Activated naive CD4-positive, alpha-beta T cell treated with anti-CD3 and anti-CD28 coated beads, Interleukin-2, amount 50 U/mL, for 24 hours (primary cell): ENCODE data around the gene MAPK4.

Source experiments
- H3K27ac Mint-ChIP-seq: one replicate; pipeline ENCODE4 v1.8.0; 2021; ENCODE audit warnings: mild to moderate bottlenecking, mixed read lengths
- H3K27me3 Mint-ChIP-seq: one replicate; pipeline ENCODE4 v1.8.0; 2021; ENCODE audit warnings: mixed read lengths
- H3K36me3 Mint-ChIP-seq: one replicate; pipeline ENCODE4 v1.8.0; 2021; ENCODE audit warnings: mixed read lengths
- H3K4me1 Mint-ChIP-seq: one replicate; pipeline ENCODE4 v1.8.0; 2021; ENCODE audit warnings: mixed read lengths
- H3K4me3 Mint-ChIP-seq: one replicate; pipeline ENCODE4 v1.8.0; 2021; ENCODE audit warnings: mild to moderate bottlenecking, mixed read lengths
- H3K9me3 Mint-ChIP-seq: one replicate; pipeline ENCODE4 v1.8.0; 2021; ENCODE audit warnings: mixed read lengths

MAPK4 gene

GRCh38 chr18:50665519-50665918 is 105.6 kb downstream of the MAPK4 start:
- no peaks in the 10 kb centered on the region for H3K9me3 Mint-ChIP-seq
- peaks cover 1% of the 10 kb centered on the region for H3K27me3 Mint-ChIP-seq
- no peaks in the 10 kb centered on the region for H3K4me1 Mint-ChIP-seq
- no peak overlapping the region for H3K27ac Mint-ChIP-seq
- H3K4me3 Mint-ChIP-seq = no peak overlapping the region
- no peaks in the 10 kb centered on the region for H3K36me3 Mint-ChIP-seq

GRCh38 chr18:50666536-50666935 is 106.6 kb downstream of the MAPK4 start:
- Mint-ChIP-seq H3K4me3 (no peak overlapping the region), H3K27ac (no peak overlapping the region), H3K4me1 (no peaks in the 10 kb centered on the region), H3K27me3 (peaks cover 1% of the 10 kb centered on the region), H3K9me3 (no peaks in the 10 kb centered on the region), H3K36me3 (no peaks in the 10 kb centered on the region)

- H3K27ac Mint-ChIP-seq = no peak overlapping the region
- H3K27me3 Mint-ChIP-seq = no peaks in the 10 kb centered on the region
- H3K36me3 Mint-ChIP-seq = no peaks in the 10 kb centered on the region
- no peaks in the 10 kb centered on the region for H3K4me1 Mint-ChIP-seq
- no peaks in the 10 kb centered on the region for H3K9me3 Mint-ChIP-seq
- no peak overlapping the region for H3K4me3 Mint-ChIP-seq
Measured at GRCh38 chr18:50671376-50671775, 111.5 kb downstream of the MAPK4 start.

GRCh38 chr18:50674307-50674980 is 114.6 kb downstream of the MAPK4 start:
- H3K4me3 Mint-ChIP-seq = no peak overlapping the region
- no peaks in the 10 kb centered on the region for H3K9me3 Mint-ChIP-seq
- H3K27me3 Mint-ChIP-seq = no peaks in the 10 kb centered on the region
- no peak overlapping the region for H3K27ac Mint-ChIP-seq
- no peaks in the 10 kb centered on the region for H3K4me1 Mint-ChIP-seq
- H3K36me3 Mint-ChIP-seq = no peaks in the 10 kb centered on the region

GRCh38 chr18:50675043-50675442 is 115.2 kb downstream of the MAPK4 start:
- no peak overlapping the region for H3K27ac Mint-ChIP-seq
- H3K4me1 Mint-ChIP-seq = no peaks in the 10 kb centered on the region
- no peaks in the 10 kb centered on the region for H3K36me3 Mint-ChIP-seq
- H3K4me3 Mint-ChIP-seq = no peak overlapping the region
- H3K9me3 Mint-ChIP-seq = no peaks in the 10 kb centered on the region
- no peaks in the 10 kb centered on the region for H3K27me3 Mint-ChIP-seq

GRCh38 chr18:50678651-50679050 is 118.8 kb downstream of the MAPK4 start:
- Mint-ChIP-seq H3K27ac (no peak overlapping the region), H3K36me3 (no peaks in the 10 kb centered on the region), H3K4me1 (no peaks in the 10 kb centered on the region), H3K9me3 (no peaks in the 10 kb centered on the region), H3K27me3 (no peaks in the 10 kb centered on the region), H3K4me3 (no peak overlapping the region)

GRCh38 chr18:50679056-50679455 is 119.2 kb downstream of the MAPK4 start:
- Mint-ChIP-seq H3K9me3 (no peaks in the 10 kb centered on the region), H3K4me1 (no peaks in the 10 kb centered on the region), H3K27me3 (no peaks in the 10 kb centered on the region), H3K36me3 (no peaks in the 10 kb centered on the region), H3K4me3 (no peak overlapping the region), H3K27ac (no peak overlapping the region)

GRCh38 chr18:50679656-50680055 is 119.8 kb downstream of the MAPK4 start:
- Mint-ChIP-seq H3K27ac (no peak overlapping the region), H3K36me3 (no peaks in the 10 kb centered on the region), H3K27me3 (no peaks in the 10 kb centered on the region), H3K4me1 (no peaks in the 10 kb centered on the region), H3K9me3 (no peaks in the 10 kb centered on the region), H3K4me3 (no peak overlapping the region)

GRCh38 chr18:50680966-50681365 is 121.1 kb downstream of the MAPK4 start:
- no peaks in the 10 kb centered on the region for H3K36me3 Mint-ChIP-seq
- H3K27me3 Mint-ChIP-seq = peaks cover 4% of the 10 kb centered on the region
- no peak overlapping the region for H3K27ac Mint-ChIP-seq
- no peaks in the 10 kb centered on the region for H3K4me1 Mint-ChIP-seq
- H3K9me3 Mint-ChIP-seq = no peaks in the 10 kb centered on the region
- no peak overlapping the region for H3K4me3 Mint-ChIP-seq

- H3K4me1 Mint-ChIP-seq = no peaks in the 10 kb centered on the region
- H3K36me3 Mint-ChIP-seq = no peaks in the 10 kb centered on the region
- no peaks in the 10 kb centered on the region for H3K9me3 Mint-ChIP-seq
- no peak overlapping the region for H3K4me3 Mint-ChIP-seq
- H3K27me3 Mint-ChIP-seq = peaks cover 4% of the 10 kb centered on the region
- H3K27ac Mint-ChIP-seq = no peak overlapping the region
Measured at GRCh38 chr18:50682852-50683251, 123.0 kb downstream of the MAPK4 start.

GRCh38 chr18:50686409-50686808 is 126.5 kb downstream of the MAPK4 start:
- Mint-ChIP-seq H3K27me3 (peaks cover 4% of the 10 kb centered on the region), H3K4me1 (no peaks in the 10 kb centered on the region), H3K36me3 (no peaks in the 10 kb centered on the region), H3K4me3 (no peak overlapping the region), H3K9me3 (no peaks in the 10 kb centered on the region), H3K27ac (no peak overlapping the region)

- peaks cover 4% of the 10 kb centered on the region for H3K27me3 Mint-ChIP-seq
- H3K4me3 Mint-ChIP-seq = no peak overlapping the region
- no peaks in the 10 kb centered on the region for H3K4me1 Mint-ChIP-seq
- no peak overlapping the region for H3K27ac Mint-ChIP-seq
- H3K36me3 Mint-ChIP-seq = no peaks in the 10 kb centered on the region
- H3K9me3 Mint-ChIP-seq = no peaks in the 10 kb centered on the region
Measured at GRCh38 chr18:50687491-50687890, 127.6 kb downstream of the MAPK4 start.

- Mint-ChIP-seq H3K27ac (no peak overlapping the region), H3K9me3 (no peaks in the 10 kb centered on the region), H3K4me3 (no peak overlapping the region), H3K36me3 (no peaks in the 10 kb centered on the region), H3K27me3 (peaks cover 10% of the 10 kb centered on the region), H3K4me1 (no peaks in the 10 kb centered on the region)
Measured at GRCh38 chr18:50689578-50689977, 129.7 kb downstream of the MAPK4 start.

GRCh38 chr18:50694147-50694546 is 134.3 kb downstream of the MAPK4 start:
- peaks cover 6% of the 10 kb centered on the region for H3K27me3 Mint-ChIP-seq
- no peaks in the 10 kb centered on the region for H3K36me3 Mint-ChIP-seq
- H3K27ac Mint-ChIP-seq = no peak overlapping the region
- H3K9me3 Mint-ChIP-seq = no peaks in the 10 kb centered on the region
- no peak overlapping the region for H3K4me3 Mint-ChIP-seq
- H3K4me1 Mint-ChIP-seq = no peaks in the 10 kb centered on the region

GRCh38 chr18:50695431-50696176 is 135.7 kb downstream of the MAPK4 start:
- Mint-ChIP-seq H3K4me1 (no peaks in the 10 kb centered on the region), H3K4me3 (no peak overlapping the region), H3K36me3 (no peaks in the 10 kb centered on the region), H3K27ac (no peak overlapping the region), H3K27me3 (peaks cover 6% of the 10 kb centered on the region), H3K9me3 (no peaks in the 10 kb centered on the region)

- Mint-ChIP-seq H3K27ac (no peak overlapping the region), H3K4me1 (no peaks in the 10 kb centered on the region), H3K4me3 (no peak overlapping the region), H3K9me3 (no peaks in the 10 kb centered on the region), H3K36me3 (no peaks in the 10 kb centered on the region), H3K27me3 (peaks cover 6% of the 10 kb centered on the region)
Measured at GRCh38 chr18:50696436-50696835, 136.5 kb downstream of the MAPK4 start.
